ENCODE data around the gene MAP3K21.
A peak's percentile ranks its signal among the peaks of the same experiment; 100 is the strongest.

Gene MAP3K21

DNA sequence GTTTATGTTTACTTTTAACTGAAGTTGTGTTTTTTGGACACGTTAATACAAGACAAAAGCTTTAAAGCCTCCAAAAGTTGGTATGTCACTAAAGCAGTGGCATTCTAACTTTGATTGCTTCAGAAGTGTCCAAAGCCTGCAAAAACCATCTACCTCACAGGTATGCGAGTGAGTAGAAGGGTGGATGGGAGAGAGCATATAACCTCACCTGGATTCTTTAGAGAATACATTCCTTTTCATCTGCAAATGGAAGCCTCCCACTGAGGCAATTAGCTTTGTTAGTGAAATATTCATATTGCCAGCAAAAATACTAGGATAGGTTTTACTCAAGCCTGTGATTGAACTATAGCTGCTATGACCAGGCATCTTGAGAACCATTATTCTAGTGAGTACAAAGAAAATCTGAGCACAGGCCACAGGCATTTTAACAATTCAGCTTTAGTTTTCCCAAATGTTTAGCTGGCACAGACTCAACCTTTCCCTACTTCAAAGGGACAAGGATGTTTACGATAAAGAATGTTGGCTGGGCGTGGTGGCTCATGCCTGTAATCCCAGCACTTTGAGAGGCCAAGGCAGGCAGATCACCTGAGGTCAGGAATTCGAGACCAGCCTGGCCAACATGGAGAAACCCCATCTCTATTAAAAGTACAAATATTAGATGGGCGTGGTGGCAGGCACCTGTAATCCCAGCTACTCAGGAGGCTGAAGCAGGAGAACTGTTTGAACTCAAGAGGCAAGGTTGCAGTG, 39.7 kb downstream of the MAP3K21 start:
- ATAC-seq: no peak
- TF ChIP-seq ESRRG (CRISPR knock-in tag; IDR thresholded peaks at IDR 0.05) (no peak), ZNF8 (CRISPR knock-in tag; IDR thresholded peaks at IDR 0.05) (no peak), GLIS3 (CRISPR knock-in tag; IDR thresholded peaks at IDR 0.05) (no peak), TCF4 (CRISPR knock-in tag; IDR thresholded peaks at IDR 0.05; ENCODE audit: borderline replicate concordance) (no peak), ZNF565 (CRISPR knock-in tag; conservative IDR thresholded peaks at IDR 0.05; ENCODE audit: low read depth) (no peak), ZC3H10 (CRISPR knock-in tag; IDR thresholded peaks at IDR 0.05) (no peak), CSDC2 (CRISPR knock-in tag; IDR thresholded peaks at IDR 0.05) (no peak)
- TF ChIP-seq, protein P1, sequence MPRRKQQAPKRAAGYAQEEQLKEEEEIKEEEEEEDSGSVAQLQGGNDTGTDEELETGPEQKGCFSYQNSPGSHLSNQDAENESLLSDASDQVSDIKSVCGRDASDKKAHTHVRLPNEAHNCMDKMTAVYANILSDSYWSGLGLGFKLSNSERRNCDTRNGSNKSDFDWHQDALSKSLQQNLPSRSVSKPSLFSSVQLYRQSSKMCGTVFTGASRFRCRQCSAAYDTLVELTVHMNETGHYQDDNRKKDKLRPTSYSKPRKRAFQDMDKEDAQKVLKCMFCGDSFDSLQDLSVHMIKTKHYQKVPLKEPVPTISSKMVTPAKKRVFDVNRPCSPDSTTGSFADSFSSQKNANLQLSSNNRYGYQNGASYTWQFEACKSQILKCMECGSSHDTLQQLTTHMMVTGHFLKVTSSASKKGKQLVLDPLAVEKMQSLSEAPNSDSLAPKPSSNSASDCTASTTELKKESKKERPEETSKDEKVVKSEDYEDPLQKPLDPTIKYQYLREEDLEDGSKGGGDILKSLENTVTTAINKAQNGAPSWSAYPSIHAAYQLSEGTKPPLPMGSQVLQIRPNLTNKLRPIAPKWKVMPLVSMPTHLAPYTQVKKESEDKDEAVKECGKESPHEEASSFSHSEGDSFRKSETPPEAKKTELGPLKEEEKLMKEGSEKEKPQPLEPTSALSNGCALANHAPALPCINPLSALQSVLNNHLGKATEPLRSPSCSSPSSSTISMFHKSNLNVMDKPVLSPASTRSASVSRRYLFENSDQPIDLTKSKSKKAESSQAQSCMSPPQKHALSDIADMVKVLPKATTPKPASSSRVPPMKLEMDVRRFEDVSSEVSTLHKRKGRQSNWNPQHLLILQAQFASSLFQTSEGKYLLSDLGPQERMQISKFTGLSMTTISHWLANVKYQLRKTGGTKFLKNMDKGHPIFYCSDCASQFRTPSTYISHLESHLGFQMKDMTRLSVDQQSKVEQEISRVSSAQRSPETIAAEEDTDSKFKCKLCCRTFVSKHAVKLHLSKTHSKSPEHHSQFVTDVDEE (CRISPR knock-in tag; IDR thresholded peaks at IDR 0.05): no peak
- TF ChIP-seq, protein P2, sequence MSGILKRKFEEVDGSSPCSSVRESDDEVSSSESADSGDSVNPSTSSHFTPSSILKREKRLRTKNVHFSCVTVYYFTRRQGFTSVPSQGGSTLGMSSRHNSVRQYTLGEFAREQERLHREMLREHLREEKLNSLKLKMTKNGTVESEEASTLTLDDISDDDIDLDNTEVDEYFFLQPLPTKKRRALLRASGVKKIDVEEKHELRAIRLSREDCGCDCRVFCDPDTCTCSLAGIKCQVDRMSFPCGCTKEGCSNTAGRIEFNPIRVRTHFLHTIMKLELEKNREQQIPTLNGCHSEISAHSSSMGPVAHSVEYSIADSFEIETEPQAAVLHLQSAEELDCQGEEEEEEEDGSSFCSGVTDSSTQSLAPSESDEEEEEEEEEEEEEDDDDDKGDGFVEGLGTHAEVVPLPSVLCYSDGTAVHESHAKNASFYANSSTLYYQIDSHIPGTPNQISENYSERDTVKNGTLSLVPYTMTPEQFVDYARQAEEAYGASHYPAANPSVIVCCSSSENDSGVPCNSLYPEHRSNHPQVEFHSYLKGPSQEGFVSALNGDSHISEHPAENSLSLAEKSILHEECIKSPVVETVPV (CRISPR knock-in tag; IDR thresholded peaks at IDR 0.05): no peak
- TF ChIP-seq, protein P3, sequence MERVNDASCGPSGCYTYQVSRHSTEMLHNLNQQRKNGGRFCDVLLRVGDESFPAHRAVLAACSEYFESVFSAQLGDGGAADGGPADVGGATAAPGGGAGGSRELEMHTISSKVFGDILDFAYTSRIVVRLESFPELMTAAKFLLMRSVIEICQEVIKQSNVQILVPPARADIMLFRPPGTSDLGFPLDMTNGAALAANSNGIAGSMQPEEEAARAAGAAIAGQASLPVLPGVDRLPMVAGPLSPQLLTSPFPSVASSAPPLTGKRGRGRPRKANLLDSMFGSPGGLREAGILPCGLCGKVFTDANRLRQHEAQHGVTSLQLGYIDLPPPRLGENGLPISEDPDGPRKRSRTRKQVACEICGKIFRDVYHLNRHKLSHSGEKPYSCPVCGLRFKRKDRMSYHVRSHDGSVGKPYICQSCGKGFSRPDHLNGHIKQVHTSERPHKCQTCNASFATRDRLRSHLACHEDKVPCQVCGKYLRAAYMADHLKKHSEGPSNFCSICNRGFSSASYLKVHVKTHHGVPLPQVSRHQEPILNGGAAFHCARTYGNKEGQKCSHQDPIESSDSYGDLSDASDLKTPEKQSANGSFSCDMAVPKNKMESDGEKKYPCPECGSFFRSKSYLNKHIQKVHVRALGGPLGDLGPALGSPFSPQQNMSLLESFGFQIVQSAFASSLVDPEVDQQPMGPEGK (CRISPR knock-in tag; IDR thresholded peaks at IDR 0.05; ENCODE audit: borderline replicate concordance): no peak

DNA sequence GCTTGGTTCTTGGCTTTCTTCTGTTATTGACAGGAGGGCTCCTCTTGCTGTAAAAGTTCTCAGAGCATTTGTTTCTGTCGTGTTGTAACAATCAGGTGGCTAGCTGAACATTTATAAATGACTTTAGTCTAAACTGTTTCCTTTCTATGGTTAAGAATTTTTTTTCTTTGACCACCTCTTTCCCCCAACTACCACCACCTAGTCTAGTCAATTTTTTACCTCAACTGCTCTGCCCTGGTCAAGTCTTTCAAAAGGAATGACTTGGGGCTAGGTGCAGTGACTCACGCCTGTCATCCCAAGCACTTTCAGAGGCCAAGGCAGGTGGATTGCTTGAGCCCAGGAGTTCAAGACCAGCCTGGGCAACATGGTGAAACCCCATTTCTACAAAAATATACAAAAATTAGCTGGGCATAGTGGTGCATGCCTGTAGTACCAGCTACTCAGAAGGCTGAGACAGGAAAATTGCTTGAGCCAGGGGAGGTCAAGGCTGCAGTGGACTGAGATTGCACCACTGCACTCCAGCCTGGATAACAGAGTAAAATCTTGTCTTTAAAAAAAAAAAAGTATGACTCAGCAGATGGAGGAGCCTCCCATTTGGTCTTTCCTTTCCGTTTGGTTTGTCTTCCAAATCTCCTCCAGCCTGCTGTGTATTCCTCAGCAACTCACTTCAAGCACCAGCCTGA, 40.7 kb downstream of the MAP3K21 start:
- ATAC-seq: peak; percentile 23; the same call in 2 of the 3 replicates

More for the DNA sequence above, 40.7 kb downstream of the MAP3K21 start:
- TF ChIP-seq ESRRG (CRISPR knock-in tag; IDR thresholded peaks at IDR 0.05) (no peak), ZC3H10 (CRISPR knock-in tag; IDR thresholded peaks at IDR 0.05) (no peak), BACH2 (CRISPR knock-in tag; IDR thresholded peaks at IDR 0.05; ENCODE audit: borderline replicate concordance) (no peak), ZNF70 (CRISPR knock-in tag; IDR thresholded peaks at IDR 0.05) (no peak), CSDC2 (CRISPR knock-in tag; IDR thresholded peaks at IDR 0.05) (no peak), GLIS3 (CRISPR knock-in tag; IDR thresholded peaks at IDR 0.05) (no peak), ZFP3 (CRISPR knock-in tag; IDR thresholded peaks at IDR 0.05) (no peak), ZFP30 (CRISPR knock-in tag; IDR thresholded peaks at IDR 0.05) (no peak), ZNF565 (CRISPR knock-in tag; conservative IDR thresholded peaks at IDR 0.05; ENCODE audit: low read depth) (no peak), SNAI2 (CRISPR knock-in tag; IDR thresholded peaks at IDR 0.05) (no peak), OSR1 (CRISPR knock-in tag; IDR thresholded peaks at IDR 0.05) (no peak), TOX (CRISPR knock-in tag; IDR thresholded peaks at IDR 0.05; ENCODE audit: borderline replicate concordance) (no peak), TCF4 (CRISPR knock-in tag; IDR thresholded peaks at IDR 0.05; ENCODE audit: borderline replicate concordance) (no peak), PPARA (CRISPR knock-in tag; IDR thresholded peaks at IDR 0.05; ENCODE audit: borderline replicate concordance) (no peak), ARNTL (CRISPR knock-in tag; IDR thresholded peaks at IDR 0.05; ENCODE audit: borderline replicate concordance, low read depth) (no peak)
- TF ChIP-seq, protein P2 (CRISPR knock-in tag; IDR thresholded peaks at IDR 0.05): no peak
- TF ChIP-seq, protein P4, sequence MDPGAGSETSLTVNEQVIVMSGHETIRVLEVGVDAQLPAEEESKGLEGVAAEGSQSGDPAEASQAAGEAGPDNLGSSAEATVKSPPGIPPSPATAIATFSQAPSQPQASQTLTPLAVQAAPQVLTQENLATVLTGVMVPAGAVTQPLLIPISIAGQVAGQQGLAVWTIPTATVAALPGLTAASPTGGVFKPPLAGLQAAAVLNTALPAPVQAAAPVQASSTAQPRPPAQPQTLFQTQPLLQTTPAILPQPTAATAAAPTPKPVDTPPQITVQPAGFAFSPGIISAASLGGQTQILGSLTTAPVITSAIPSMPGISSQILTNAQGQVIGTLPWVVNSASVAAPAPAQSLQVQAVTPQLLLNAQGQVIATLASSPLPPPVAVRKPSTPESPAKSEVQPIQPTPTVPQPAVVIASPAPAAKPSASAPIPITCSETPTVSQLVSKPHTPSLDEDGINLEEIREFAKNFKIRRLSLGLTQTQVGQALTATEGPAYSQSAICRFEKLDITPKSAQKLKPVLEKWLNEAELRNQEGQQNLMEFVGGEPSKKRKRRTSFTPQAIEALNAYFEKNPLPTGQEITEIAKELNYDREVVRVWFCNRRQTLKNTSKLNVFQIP (CRISPR knock-in tag; IDR thresholded peaks at IDR 0.05; ENCODE audit: borderline replicate concordance, low read depth): no peak
- TF ChIP-seq, protein P5, sequence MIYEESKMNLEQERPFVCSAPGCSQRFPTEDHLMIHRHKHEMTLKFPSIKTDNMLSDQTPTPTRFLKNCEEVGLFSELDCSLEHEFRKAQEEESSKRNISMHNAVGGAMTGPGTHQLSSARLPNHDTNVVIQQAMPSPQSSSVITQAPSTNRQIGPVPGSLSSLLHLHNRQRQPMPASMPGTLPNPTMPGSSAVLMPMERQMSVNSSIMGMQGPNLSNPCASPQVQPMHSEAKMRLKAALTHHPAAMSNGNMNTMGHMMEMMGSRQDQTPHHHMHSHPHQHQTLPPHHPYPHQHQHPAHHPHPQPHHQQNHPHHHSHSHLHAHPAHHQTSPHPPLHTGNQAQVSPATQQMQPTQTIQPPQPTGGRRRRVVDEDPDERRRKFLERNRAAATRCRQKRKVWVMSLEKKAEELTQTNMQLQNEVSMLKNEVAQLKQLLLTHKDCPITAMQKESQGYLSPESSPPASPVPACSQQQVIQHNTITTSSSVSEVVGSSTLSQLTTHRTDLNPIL (CRISPR knock-in tag; IDR thresholded peaks at IDR 0.05; ENCODE audit: low read depth): no peak
- TF ChIP-seq, protein P1 (CRISPR knock-in tag; IDR thresholded peaks at IDR 0.05): no peak

Measured in SK-N-SH treated with all-trans-retinoic acid at 6 μM for 48 hours (cell line).